HG03060 (cell line): ENCODE results near the gene CHMP1A.
"Not testable (repeated sequence)": the region's sequence is repeated elsewhere in the genome, so short reads cannot be mapped to it uniquely, and the experiment has no call there.

ENCODE experiments used
- ATAC-seq: cut with Tn5 transposase; IDR thresholded peaks from one replicate; pipeline ENCODE4 v1.9.1; 2021; ENCODE audit warnings: low read depth, moderate number of reproducible peaks; ENCODE audit not compliant: unreplicated experiment

The CHMP1A gene

GRCh38 chr16:89693289-89693731 lies 35.8 kb upstream of the CHMP1A start:
- no peak for ATAC-seq

DNA sequence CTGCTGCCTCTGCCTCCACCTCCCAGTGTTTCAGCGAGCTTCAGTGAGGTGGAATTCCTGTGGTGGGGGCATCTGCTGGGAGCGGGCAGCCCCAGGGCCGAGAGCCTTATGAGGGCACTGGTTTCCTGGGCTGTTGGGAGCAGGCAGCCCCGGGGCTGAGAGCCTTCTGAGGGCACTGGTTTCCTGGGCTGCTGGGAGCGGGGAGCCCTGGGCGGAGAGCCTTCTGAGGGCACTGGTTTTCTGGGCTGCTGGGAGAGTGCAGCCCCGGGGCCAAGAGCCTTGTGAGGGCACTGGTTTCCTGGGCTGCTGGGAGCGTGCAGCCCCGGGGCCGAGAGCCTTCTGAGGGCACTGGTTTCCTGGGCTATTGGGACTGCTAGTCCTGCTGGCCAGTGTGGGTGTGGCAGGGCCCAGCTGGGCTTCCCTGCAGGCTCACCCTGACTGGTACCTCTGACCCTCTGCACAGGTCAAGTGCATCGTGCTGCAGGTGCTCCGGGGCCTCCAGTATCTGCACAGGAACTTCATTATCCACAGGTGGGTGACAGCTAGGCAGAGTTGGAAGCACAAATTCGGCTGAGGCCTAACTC lies 34.6 kb upstream of the CHMP1A start:
- ATAC-seq = no peak

- ATAC-seq = no peak
Measured at GRCh38 chr16:89691231-89691985, 33.9 kb upstream of the CHMP1A start.

DNA sequence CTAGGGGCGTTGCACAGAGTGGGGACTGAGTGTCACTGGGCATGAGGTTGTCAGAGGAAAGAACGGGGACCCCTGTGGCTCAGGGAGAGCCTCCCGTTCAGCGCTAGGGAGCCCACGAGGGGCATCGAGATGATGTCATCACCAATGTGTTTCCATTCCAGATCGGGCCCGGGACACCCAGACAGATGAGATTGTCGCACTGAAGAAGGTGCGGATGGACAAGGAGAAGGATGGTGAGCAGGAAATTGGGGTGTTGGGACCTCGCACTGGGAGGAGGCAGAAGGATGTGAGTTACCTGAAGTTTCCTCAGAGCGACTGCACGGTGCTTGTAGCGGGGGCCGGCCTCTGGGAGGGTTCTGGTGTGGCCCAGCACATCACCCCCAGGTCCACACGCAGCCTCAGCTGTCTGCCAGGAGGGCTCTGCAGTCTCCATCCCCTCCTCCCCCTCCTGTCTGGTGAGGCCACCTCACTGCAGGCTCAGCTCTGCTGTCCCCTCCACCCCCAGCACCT lies 32.9 kb upstream of the CHMP1A start:
- no peak for ATAC-seq

DNA sequence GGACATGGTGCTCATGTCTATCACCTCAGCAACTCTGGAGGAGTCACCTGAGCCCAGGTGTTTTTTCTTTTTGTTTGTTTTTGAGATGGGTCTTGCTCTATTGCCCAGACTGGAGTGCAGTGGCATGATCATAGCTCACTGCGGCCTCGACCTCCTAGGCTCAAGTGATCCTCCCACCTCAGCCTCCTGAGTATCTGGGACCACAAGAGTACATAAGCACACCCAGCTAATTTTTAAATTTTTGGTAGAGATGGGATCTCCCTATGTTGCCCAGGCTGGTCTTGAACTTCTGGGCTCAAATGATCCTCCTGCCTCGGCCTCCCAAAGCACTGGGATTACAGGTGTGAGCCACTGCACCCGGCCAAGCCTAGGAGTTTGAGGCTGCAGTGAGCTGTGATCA lies 32.1 kb upstream of the CHMP1A start:
- ATAC-seq = not testable (repeated sequence)

GRCh38 chr16:89689142-89689541 lies 31.6 kb upstream of the CHMP1A start:
- ATAC-seq = no peak

GRCh38 chr16:89688395-89688794 lies 30.9 kb upstream of the CHMP1A start:
- ATAC-seq = no peak

GRCh38 chr16:89687092-89687940 lies 29.8 kb upstream of the CHMP1A start:
- peak; percentile 38 for ATAC-seq

- peak; percentile 55 for ATAC-seq
Measured at GRCh38 chr16:89686520-89687091, 29.1 kb upstream of the CHMP1A start, which contains the start of gene CDK10. TSS of gene CDK10 (plus strand) at chr16:89686689. CDS start at chr16:89686711, 22 bp downstream.

GRCh38 chr16:89685916-89686315 lies 28.4 kb upstream of the CHMP1A start:
- no peak for ATAC-seq

DNA sequence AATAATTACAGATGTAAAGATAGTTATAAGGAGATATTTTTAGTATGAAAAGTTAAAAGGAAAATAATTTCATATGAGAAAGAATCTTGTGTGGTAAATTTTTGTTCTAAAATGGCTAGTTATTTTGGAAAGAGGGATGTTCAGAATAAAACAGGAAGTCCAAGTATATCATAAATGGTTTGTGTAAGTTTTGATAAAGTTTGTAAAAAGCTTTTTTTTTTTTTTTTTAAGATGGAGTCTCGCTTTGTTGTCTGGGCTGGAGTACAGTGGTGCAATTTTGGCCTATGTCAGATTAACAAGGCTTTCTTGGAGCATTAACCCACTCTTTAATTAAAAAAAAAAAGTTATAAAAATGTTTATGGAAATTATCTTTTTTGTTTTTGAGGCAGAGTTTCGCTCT lies 20.8 kb upstream of the CHMP1A start:
- ATAC-seq = no peak

GRCh38 chr16:89672177-89672941 lies 14.9 kb upstream of the CHMP1A start:
- no peak for ATAC-seq

DNA sequence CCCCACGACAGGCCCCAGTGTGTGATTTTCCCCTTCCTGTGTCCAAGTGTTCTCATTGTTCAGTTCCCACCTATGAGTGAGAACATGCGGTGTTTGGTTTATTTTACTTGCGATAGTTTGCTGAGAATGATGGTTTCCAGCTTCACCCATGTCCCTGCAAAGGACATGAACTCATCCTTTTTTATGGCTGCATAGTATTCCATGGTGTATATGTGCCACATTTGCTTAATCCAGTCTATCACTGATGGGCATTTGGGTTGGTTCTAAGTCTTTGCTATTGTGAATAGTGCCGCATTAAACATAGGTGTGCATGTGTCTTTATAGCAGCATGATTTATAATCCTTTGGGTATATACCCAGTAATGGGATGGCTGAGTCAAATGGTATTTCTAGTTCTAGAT lies 14.1 kb upstream of the CHMP1A start:
- ATAC-seq = not testable (repeated sequence)

- no peak for ATAC-seq
Measured at GRCh38 chr16:89670496-89671431, 13.3 kb upstream of the CHMP1A start.

DNA sequence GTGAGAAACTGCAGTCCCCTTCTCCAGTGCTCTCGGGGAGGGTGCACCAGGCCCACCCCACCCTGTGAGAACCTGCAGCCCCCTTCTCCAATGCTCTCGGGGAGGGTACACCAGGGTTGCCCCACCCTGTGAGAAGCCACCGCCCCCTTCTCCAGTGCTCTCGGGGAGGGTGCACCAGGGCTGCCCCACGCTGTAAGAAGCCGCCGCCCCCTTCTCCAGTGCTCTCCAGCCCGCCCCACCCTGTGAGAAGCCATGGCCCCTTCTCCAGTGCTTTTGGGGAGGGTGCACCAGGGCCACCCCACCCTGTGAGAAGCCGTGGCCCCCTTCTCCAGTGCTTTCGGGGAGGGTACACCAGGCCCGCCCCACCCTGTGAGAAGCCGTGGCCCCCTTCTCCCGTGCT lies 12.2 kb upstream of the CHMP1A start:
- ATAC-seq = no peak

DNA sequence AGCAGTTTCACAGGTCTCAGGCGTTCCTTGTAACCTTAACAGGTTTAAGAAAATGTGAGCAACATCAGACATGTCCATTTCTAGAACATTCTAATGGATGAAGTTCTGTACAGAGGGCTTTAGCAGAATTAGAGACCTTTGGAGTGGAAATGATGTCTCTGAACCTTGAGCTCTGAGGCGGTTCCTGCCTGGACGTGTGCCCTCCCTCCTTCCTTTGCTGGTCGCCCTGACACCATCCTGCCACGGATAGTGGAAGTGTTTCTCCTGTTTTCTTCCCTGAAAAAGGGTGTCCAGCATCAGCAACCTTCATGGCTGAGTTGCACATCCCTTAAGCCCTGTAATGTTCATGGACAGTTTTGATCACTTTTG lies 11.3 kb upstream of the CHMP1A start:
- no peak for ATAC-seq

GRCh38 chr16:89667633-89668032 lies 10.1 kb upstream of the CHMP1A start:
- ATAC-seq = no peak

- not testable (repeated sequence) for ATAC-seq
Measured at GRCh38 chr16:89667000-89667399, 9.5 kb upstream of the CHMP1A start.

DNA sequence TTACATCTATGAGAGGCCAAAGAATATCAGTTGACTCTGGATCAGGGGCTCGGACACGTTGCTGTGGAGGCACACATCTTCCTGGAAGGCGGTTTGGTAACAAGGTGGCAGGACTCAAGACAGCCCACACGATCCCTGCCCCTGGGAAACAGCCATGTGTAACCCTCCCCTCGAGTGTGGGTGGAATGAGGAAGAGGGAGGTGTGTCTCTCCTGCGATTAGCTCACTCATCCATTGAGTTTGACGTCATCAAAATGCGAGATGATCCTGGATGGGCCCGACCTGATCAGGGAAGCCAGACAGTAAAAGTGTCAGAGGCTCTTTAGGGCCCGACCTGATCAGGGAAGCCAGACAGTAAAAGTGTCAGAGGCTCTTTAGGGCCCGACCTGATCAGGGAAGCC lies 6.7 kb upstream of the CHMP1A start:
- not testable (repeated sequence) for ATAC-seq
